Panc1 (cell line): Measurements from ENCODE around the gene CDK14. TPM values are rescaled to one million over a fixed set of nuclear protein-coding genes. Genes with fewer than 3 reads are reported as not detected.

ENCODE experiments used
- ATAC-seq: fragments of 200-7000 bp; cut with Tn5 transposase; 2 replicates; pipeline ENCODE4 v1.9.1; 2020; ENCODE audit warnings: mild to moderate bottlenecking, moderate library complexity
- BruUV-seq: library from RNA; stranded (reverse); fragments of 400-500 nt; replicated peaks from 2 replicates; lab custom pipeline; 2021; lab: Mats Ljungman, UMichigan
- CTCF ChIA-PET: fragments of 300-600 bp; sonication (Branson Sonifier 250); formaldehyde crosslinking; loops from one replicate; lab custom pipeline; 2022; ENCODE audit warnings: antibody characterized with exemption; lab: Charles Lee
- POLR2A ChIA-PET: fragments of 300-600 bp; sonication (Branson Sonifier 250); formaldehyde crosslinking; loops from one replicate; lab custom pipeline; 2022; ENCODE audit warnings: antibody characterized with exemption; lab: Charles Lee
- DNase-seq: peaks from one replicate; pipeline ENCODE4 v3.0.0-alpha.2; 2010; ENCODE audit warnings: low read depth, low spot score
- H3K27ac ChIP-seq: 2 replicates; pipeline ENCODE4 v1.5.1; 2011; ENCODE audit warnings: mild to moderate bottlenecking, low read length, inconsistent platforms
- H3K27me3 ChIP-seq: fragments of 200-500 bp; sonication (Bioruptor generic); 2 replicates; pipeline ENCODE4 v1.6.0; 2014; ENCODE audit warnings: low read length, inconsistent platforms; ENCODE audit not compliant: control insufficient read depth, insufficient read depth
- H3K36me3 ChIP-seq: fragments of 200-500 bp; sonication (Bioruptor generic); 2 replicates; pipeline ENCODE4 v1.5.1; 2014; ENCODE audit warnings: inconsistent platforms, mild to moderate bottlenecking, low read length, moderate library complexity; ENCODE audit not compliant: control insufficient read depth, insufficient read depth
- H3K4me1 ChIP-seq: 2 replicates; pipeline ENCODE4 v1.5.1; 2011; ENCODE audit warnings: inconsistent platforms, mild to moderate bottlenecking, low read length, moderate library complexity; ENCODE audit not compliant: control insufficient read depth, insufficient read depth
- H3K4me3 ChIP-seq, 2 experiments: 2 replicates each; pipeline ENCODE4 v1.5.1; 2011 to 2012; ENCODE audit warnings: low read depth in 2 of 2, low read length in 2 of 2, mild to moderate bottlenecking in 2 of 2, inconsistent platforms in 1 of 2, moderate library complexity in 1 of 2
- H3K9me3 ChIP-seq: fragments of 200-500 bp; sonication (Bioruptor generic); 2 replicates; pipeline ENCODE4 v1.5.1; 2014; ENCODE audit warnings: low read depth, mild to moderate bottlenecking, inconsistent platforms, low read length, moderate library complexity; ENCODE audit not compliant: control insufficient read depth, insufficient read depth
- CTCF ChIP-seq: fragments of 450-650 bp; IDR thresholded peaks from 2 replicates; pipeline ENCODE4 v1.5.1; 2017; ENCODE audit warnings: mild to moderate bottlenecking
- POLR2AphosphoS5 ChIP-seq: IDR thresholded peaks from 2 replicates; pipeline ENCODE4 v1.6.1; 2012; ENCODE audit warnings: mild to moderate bottlenecking, low read depth, low read length, moderate library complexity
- REST ChIP-seq, 2 experiments: IDR thresholded peaks; 2 replicates each; pipeline ENCODE4 v1.6.1; 2011 to 2012; ENCODE audit warnings: low read depth in 2 of 2, control low read depth in 1 of 2, low read length in 1 of 2, mild to moderate bottlenecking in 1 of 2, moderate library complexity in 1 of 2; ENCODE audit not compliant: insufficient read depth in 1 of 2
- SIN3A ChIP-seq: IDR thresholded peaks from 2 replicates; pipeline ENCODE4 v1.6.1; 2012; ENCODE audit warnings: low read depth, mild to moderate bottlenecking, low read length, moderate library complexity, borderline replicate concordance; ENCODE audit not compliant: insufficient read depth
- TCF7L2 ChIP-seq: IDR thresholded peaks from 2 replicates; pipeline ENCODE4 v1.6.1; 2011; ENCODE audit warnings: mild to moderate bottlenecking, low read depth, low read length, inconsistent platforms
- in situ Hi-C: cut with HindIII; loops from 2 replicates; pipeline ENCODE4 v1.10.0; 2016; ENCODE audit warnings: low sequenced_read_pairs, low pct_unique_long_range_greater_than_20kb
- intact Hi-C: fragments of 100-400 bp; cut with micrococcal nuclease; formaldehyde crosslinking; loops from one replicate; pipeline ENCODE4 v1.10.0; 2022; ENCODE audit not compliant: unreplicated experiment
- total RNA-seq: library from RNA; stranded (reverse); gene quantifications from one replicate; pipeline ENCODE4 v1.2.1, GENCODE V29; 2021; ENCODE audit not compliant: unreplicated experiment

Gene CDK14
- total RNA-seq, 1 experiment from 2014 or later, result 3.0 TPM

DNA sequence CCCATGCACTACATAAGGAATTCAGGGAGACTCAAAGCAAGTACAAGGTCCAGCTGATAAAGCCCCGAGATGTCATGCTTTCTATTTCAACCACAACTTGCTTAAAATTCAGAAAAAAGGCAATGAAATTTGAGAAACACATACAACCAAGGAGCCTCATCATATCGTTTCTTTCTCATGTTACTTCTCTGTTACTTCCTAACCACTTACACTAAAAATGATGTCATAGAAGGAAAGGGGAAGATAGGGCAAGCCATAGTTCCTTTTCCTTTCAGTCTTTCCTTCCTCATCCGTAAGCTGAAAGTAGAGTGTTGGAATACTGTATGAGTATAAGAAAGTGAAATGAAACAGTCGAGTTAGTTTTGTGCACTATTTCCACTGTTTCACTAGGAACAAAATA lies 27.9 kb upstream of the CDK14 start:
- TF ChIP-seq TCF7L2, result no peak
- TF ChIP-seq REST (IDR thresholded peaks at IDR 0.05; ENCODE audit: insufficient read depth in 1 of 2, low read depth in 2 of 2, low read length in 1 of 2), result no peak
- no peak for TF ChIP-seq POLR2AphosphoS5
- no peak for TF ChIP-seq CTCF
- no peak for TF ChIP-seq SIN3A
- Histone ChIP-seq H3K36me3 (no peaks in the 10 kb centered on the region), H3K27me3 (no peaks in the 10 kb centered on the region), H3K4me3 (no peak overlapping the region), H3K9me3 (no peaks in the 10 kb centered on the region), H3K27ac (no peak overlapping the region), H3K4me1 (no peaks in the 10 kb centered on the region)
- BruUV-seq, result no TSS peak
- intact Hi-C loops (no loop called here), in situ Hi-C loops (no loop called here)
- DNase-seq, result no peak
- no peak for ATAC-seq
- ChIA-PET POLR2A (no interaction called here), CTCF (no interaction called here)

- no peaks in the 10 kb centered on the region for H3K27me3 ChIP-seq
- BruUV-seq, result no TSS peak
- DNase-seq, result no peak
- H3K4me3 ChIP-seq, result no peak overlapping the region
- POLR2A ChIA-PET, result no interaction called here
- no peaks in the 10 kb centered on the region for H3K36me3 ChIP-seq
- no peaks in the 10 kb centered on the region for H3K9me3 ChIP-seq
- CTCF ChIA-PET, result no interaction called here
- H3K27ac ChIP-seq, result no peak overlapping the region
- TF ChIP-seq REST (IDR thresholded peaks at IDR 0.05; ENCODE audit: insufficient read depth in 1 of 2, low read depth in 2 of 2, low read length in 1 of 2), result no peak
- no peak for TF ChIP-seq POLR2AphosphoS5
- TF ChIP-seq CTCF, result no peak
- TF ChIP-seq TCF7L2, result no peak
- no peak for TF ChIP-seq SIN3A
- intact Hi-C loops, result no loop called here
- no peak for ATAC-seq
- no peaks in the 10 kb centered on the region for H3K4me1 ChIP-seq
- in situ Hi-C loops, result no loop called here
These were observed 26.8 kb upstream of the CDK14 start for GRCh38 chr7:90569368-90569767.
